HAP-1 (cell line): ENCODE measurements around the gene LHX8.

Experiments
- DNase-seq, 2 experiments: peaks; one replicate each; pipeline ENCODE4 v3.0.0-alpha.2; 2016 to 2020; ENCODE audit warnings: low spot score in 2 of 2
- H3K27me3 ChIP-seq: fragments of 250-450 bp; sonication (Bioruptor Pico); 2 replicates; pipeline ENCODE4 v1.5.1; 2020; ENCODE audit warnings: low read depth, mild to moderate bottlenecking, moderate library complexity
- H3K36me3 ChIP-seq: fragments of 250-450 bp; sonication (Bioruptor Pico); replicated peaks from 2 replicates; pipeline ENCODE4 v1.5.1; 2020; ENCODE audit warnings: mild to moderate bottlenecking
- H3K4me1 ChIP-seq: fragments of 250-450 bp; sonication (Bioruptor Pico); 2 replicates; pipeline ENCODE4 v1.5.1; 2020; ENCODE audit warnings: mild to moderate bottlenecking
- H3K4me3 ChIP-seq: fragments of 250-450 bp; sonication (Bioruptor Pico); 2 replicates; pipeline ENCODE4 v1.5.1; 2020; ENCODE audit warnings: mild to moderate bottlenecking, moderate library complexity
- H3K9me3 ChIP-seq: fragments of 250-450 bp; sonication (Bioruptor Pico); 2 replicates; pipeline ENCODE4 v1.5.1; 2020; ENCODE audit warnings: mild to moderate bottlenecking, moderate library complexity
- in situ Hi-C: fragments of 300-500 bp; cut with MboI; formaldehyde crosslinking; loops from 3 replicates; pipeline ENCODE4 v1.14.3; 2020; ENCODE audit warnings: low sequenced_read_pairs, inconsistent platforms, mixed read lengths

The LHX8 gene

DNA sequence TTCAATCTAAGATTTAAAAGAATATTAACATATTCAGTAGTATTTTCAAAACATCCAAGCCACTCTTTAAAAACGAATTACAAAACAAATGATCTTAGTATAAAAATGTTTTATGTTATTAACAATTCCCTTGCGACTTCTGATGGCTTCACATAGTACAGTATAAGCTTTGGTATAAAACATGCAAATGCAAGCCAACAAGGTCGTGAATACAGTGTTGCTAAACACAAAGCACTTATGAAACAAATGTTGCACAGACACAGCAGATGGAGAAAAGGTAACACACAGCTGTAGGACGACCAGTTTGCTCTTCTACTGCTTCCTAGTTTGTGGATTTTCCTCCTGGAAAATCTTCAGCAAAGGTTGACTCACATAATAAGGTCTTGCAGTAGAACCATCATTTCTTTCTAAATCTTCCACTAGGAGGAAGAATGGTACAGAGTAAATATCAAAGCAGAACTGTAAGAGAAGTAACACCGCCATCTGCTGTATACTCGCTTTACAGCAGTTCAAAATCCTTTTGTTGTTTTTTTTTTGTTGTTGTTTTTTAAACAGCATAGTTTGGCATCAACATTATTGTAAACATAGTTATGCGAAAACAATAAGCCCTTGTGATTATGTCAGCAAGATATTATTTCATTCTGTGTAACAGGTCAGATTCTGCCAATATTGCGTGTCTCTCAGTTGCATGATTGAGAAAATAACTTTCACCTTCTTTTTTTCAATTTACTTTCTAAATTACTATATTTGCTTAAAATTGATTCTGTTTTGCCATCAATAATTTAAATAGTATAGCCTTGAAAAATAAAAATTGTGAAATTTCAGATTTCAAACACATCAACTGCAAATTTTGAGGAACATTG, 69.5 kb downstream of the LHX8 start:
- no peak overlapping the region for H3K4me3 ChIP-seq
- no peaks in the 10 kb centered on the region for H3K36me3 ChIP-seq
- H3K9me3 ChIP-seq = no peaks in the 10 kb centered on the region
- in situ Hi-C loops = loop anchor here (10.0 kb wide), 1 partner anchor 429 kb away; no protein-coding TSS in a partner anchor
- peaks cover 9% of the 10 kb centered on the region; the same call in 1 of the 2 replicates for H3K27me3 ChIP-seq
- no peaks in the 10 kb centered on the region for H3K4me1 ChIP-seq
- DNase-seq = peak; percentile 17 to 72

DNA sequence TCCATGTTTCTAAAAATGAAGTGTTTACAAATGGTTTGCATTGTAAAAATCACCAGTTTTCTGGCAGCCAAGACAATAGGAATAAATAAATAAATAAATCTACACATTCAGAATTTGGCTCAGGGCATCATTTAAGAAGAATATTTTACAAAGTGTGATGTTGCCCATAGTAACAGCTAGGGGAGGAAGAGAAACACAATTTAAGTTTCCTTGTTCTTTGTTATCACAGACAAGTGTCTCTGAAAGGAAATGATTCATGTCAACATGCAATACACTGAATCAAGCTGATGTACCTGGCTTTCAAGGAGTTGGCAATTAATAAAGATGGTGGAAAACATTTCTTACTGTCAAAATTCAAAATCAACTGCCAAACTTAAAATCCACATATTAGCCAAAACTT, 74.7 kb downstream of the LHX8 start:
- in situ Hi-C loops = loop anchor here (10.0 kb wide), 1 partner anchor 434 kb away; no protein-coding TSS in a partner anchor
- no peaks in the 10 kb centered on the region for H3K36me3 ChIP-seq
- DNase-seq = no peak

More for the DNA sequence above, 74.7 kb downstream of the LHX8 start:
- H3K27me3 ChIP-seq = peaks cover 4% of the 10 kb centered on the region
- no peaks in the 10 kb centered on the region for H3K4me1 ChIP-seq
- H3K4me3 ChIP-seq = no peak overlapping the region
- no peaks in the 10 kb centered on the region for H3K9me3 ChIP-seq
